ENCODE results near the gene CCM2. TPM values are rescaled to one million over a fixed set of nuclear protein-coding genes. Genes with fewer than 3 reads are reported as not detected.

CCM2 gene
- total and polyA plus RNA-seq, 4 donors = 21.7 to 57.6 (median 51.1) TPM

- H3K9me3 ChIP-seq (ENCODE audit: control insufficient read depth in 4 of 4, insufficient read depth in 3 of 4, low read length in 3 of 4) = no peaks in the 10 kb centered on the region
- 79 to 85% methylated on average over 4 of the region's 4 CpGs for WGBS, 2 donors
- no peak overlapping the region for H3K4me3 ChIP-seq
- H3K4me1 ChIP-seq (ENCODE audit: control insufficient read depth in 5 of 5, insufficient read depth in 5 of 5, low read length in 5 of 5) = peaks cover 0 to 3% (median 0%) of the 10 kb centered on the region in 5 donors
- H3K9ac ChIP-seq (ENCODE audit: insufficient read depth in 1 of 2, low read length in 2 of 2) = no peak overlapping the region
- H3K27me3 ChIP-seq (ENCODE audit: control insufficient read depth in 3 of 3, insufficient read depth in 3 of 3, low read length in 2 of 3) = peaks cover 0 to 11% (median 0%) of the 10 kb centered on the region in 3 donors
- peaks cover 0 to 4% (median 0%) of the 10 kb centered on the region in 4 donors for H3K36me3 ChIP-seq (ENCODE audit: control insufficient read depth in 4 of 4, insufficient read depth in 4 of 4, low read length in 4 of 4)
- DNase-seq = no peak
- TF ChIP-seq, protein P1, sequence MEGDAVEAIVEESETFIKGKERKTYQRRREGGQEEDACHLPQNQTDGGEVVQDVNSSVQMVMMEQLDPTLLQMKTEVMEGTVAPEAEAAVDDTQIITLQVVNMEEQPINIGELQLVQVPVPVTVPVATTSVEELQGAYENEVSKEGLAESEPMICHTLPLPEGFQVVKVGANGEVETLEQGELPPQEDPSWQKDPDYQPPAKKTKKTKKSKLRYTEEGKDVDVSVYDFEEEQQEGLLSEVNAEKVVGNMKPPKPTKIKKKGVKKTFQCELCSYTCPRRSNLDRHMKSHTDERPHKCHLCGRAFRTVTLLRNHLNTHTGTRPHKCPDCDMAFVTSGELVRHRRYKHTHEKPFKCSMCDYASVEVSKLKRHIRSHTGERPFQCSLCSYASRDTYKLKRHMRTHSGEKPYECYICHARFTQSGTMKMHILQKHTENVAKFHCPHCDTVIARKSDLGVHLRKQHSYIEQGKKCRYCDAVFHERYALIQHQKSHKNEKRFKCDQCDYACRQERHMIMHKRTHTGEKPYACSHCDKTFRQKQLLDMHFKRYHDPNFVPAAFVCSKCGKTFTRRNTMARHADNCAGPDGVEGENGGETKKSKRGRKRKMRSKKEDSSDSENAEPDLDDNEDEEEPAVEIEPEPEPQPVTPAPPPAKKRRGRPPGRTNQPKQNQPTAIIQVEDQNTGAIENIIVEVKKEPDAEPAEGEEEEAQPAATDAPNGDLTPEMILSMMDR (IDR thresholded peaks at IDR 0.05; ENCODE audit: control extremely low read depth, extremely low read depth) = no peak
- ATAC-seq (ENCODE audit: insufficient read depth, low FRiP score) = no peak
- H3K27ac ChIP-seq (ENCODE audit: low read depth in 1 of 2, low read length in 1 of 2) = no peak overlapping the region
Observed at GRCh38 chr7:44960011-44960580, 39.9 kb upstream of the CCM2 start.

DNA sequence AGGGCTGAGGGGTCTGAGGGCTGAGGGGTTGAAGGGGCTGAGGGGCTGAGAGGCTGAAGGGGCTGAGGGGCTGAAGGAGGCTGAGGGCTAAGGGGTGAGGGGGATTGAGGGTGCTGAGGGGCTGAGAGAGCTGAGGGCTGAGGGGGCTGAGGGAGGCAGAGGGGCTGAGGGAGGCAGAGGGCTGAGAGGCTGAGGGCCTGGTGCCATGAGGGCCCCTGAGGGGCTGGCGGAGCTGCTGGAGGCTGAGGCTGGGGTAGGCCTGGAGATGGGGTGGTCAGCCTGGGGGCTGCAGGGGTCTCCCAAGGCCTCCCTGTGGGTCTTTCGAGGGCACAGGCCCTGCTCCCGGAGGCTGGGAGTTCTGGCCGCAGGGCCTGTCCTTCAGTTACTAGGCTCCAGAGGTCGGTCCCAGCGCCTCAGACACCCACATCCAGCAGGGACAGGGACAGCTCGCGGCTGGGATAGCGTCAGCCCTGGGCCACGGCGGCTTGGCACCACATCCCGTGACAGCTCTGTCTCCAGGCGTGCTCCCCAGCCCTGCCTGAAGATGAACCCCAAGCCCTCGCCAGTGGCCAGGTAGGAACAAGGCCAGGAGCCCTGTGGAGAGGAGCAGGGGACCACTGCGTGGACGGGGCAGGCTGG, 38.0 kb upstream of the CCM2 start:
- Histone ChIP-seq H3K27ac (ENCODE audit: low read depth in 1 of 2, low read length in 1 of 2) (no peak overlapping the region), H3K9me3 (ENCODE audit: control insufficient read depth in 4 of 4, insufficient read depth in 3 of 4, low read length in 3 of 4) (no peaks in the 10 kb centered on the region), H3K4me1 (ENCODE audit: control insufficient read depth in 5 of 5, insufficient read depth in 5 of 5, low read length in 5 of 5) (peaks cover 0 to 3% (median 0%) of the 10 kb centered on the region in 5 donors), H3K27me3 (ENCODE audit: control insufficient read depth in 3 of 3, insufficient read depth in 3 of 3, low read length in 2 of 3) (peaks cover 0 to 11% (median 0%) of the 10 kb centered on the region in 3 donors), H3K9ac (ENCODE audit: insufficient read depth in 1 of 2, low read length in 2 of 2) (no peak overlapping the region), H3K36me3 (ENCODE audit: control insufficient read depth in 4 of 4, insufficient read depth in 4 of 4, low read length in 4 of 4) (peaks cover 0 to 4% (median 0%) of the 10 kb centered on the region in 4 donors), H3K4me3 (no peak overlapping the region)
- DNase-seq (no peak), ATAC-seq (ENCODE audit: insufficient read depth, low FRiP score) (no peak)
- TF ChIP-seq, protein P1 (IDR thresholded peaks at IDR 0.05; ENCODE audit: control extremely low read depth, extremely low read depth) = no peak
- 77 to 78% methylated on average over 13 to 16 of the region's 16 CpGs for WGBS, 2 donors

- ATAC-seq (ENCODE audit: insufficient read depth, low FRiP score) (no peak), DNase-seq (peak; percentile 40 to 63 (median 60))
- Histone ChIP-seq H3K9ac (ENCODE audit: insufficient read depth in 1 of 2, low read length in 2 of 2) (no peak overlapping the region), H3K9me3 (ENCODE audit: control insufficient read depth in 4 of 4, insufficient read depth in 3 of 4, low read length in 3 of 4) (no peaks in the 10 kb centered on the region), H3K27ac (ENCODE audit: low read depth in 1 of 2, low read length in 1 of 2) (no peak overlapping the region), H3K27me3 (ENCODE audit: control insufficient read depth in 3 of 3, insufficient read depth in 3 of 3, low read length in 2 of 3) (peaks cover 0 to 11% (median 0%) of the 10 kb centered on the region in 3 donors), H3K36me3 (ENCODE audit: control insufficient read depth in 4 of 4, insufficient read depth in 4 of 4, low read length in 4 of 4) (peaks cover 0 to 6% (median 0%) of the 10 kb centered on the region in 4 donors), H3K4me1 (ENCODE audit: control insufficient read depth in 5 of 5, insufficient read depth in 5 of 5, low read length in 5 of 5) (peaks cover 0 to 3% (median 0%) of the 10 kb centered on the region in 5 donors), H3K4me3 (no peak overlapping the region)
- TF ChIP-seq, protein P1 (IDR thresholded peaks at IDR 0.05; ENCODE audit: control extremely low read depth, extremely low read depth) = no peak
- WGBS, 2 donors = 33 to 64% methylated on average over 64 to 76 of the region's 76 CpGs
Observed at GRCh38 chr7:44962483-44963251, 37.3 kb upstream of the CCM2 start.

All from lung (tissue), 12 donors.